SK-N-SH (cell line): ENCODE measurements around the gene PRSS16. TPM values are rescaled to one million over a fixed set of nuclear protein-coding genes. Genes with fewer than 3 reads are reported as not detected.

Experiments
- CTCF ChIA-PET: fragments of 300-600, 350-600 bp; formaldehyde crosslinking; extraction: SDS; loops from one replicate; lab custom pipeline; 2021; lab: Yijun Ruan, JAX
- POLR2A ChIA-PET: fragments of 350-600 bp; sonication (Branson Sonifier 250); formaldehyde crosslinking; extraction: SDS; loops from one replicate; lab custom pipeline; 2020; ENCODE audit warnings: antibody characterized with exemption, inconsistent platforms; lab: Yijun Ruan, JAX
- DNase-seq: peaks from one replicate; pipeline ENCODE4 v3.0.0; 2012
- H2AFZ ChIP-seq: fragments of 200-600 bp; sonication (generic); 2 replicates; pipeline ENCODE4 v1.8.1; 2016; ENCODE audit warnings: antibody characterized with exemption, mild to moderate bottlenecking, low read depth
- H3F3A ChIP-seq: fragments of 200-600 bp; sonication (generic); replicated peaks from 2 replicates; pipeline ENCODE3; 2016; ENCODE audit warnings: antibody characterized with exemption, mild to moderate bottlenecking; ENCODE audit not compliant: insufficient read depth
- H3K27ac ChIP-seq, 2 experiments: fragments of 200-500 bp in 1 of 2; fragments of 200-600 bp in 1 of 2; sonication (Bioruptor generic) in 1 of 2; sonication (generic), shearing (Covaris generic) in 1 of 2; 2 replicates each; pipeline versions ENCODE4 v1.5.1 to v1.6.1; 2014 to 2016; ENCODE audit warnings: low read depth in 2 of 2, inconsistent platforms in 1 of 2, low read length in 1 of 2, mild to moderate bottlenecking in 1 of 2, mixed read lengths in 1 of 2
- H3K27me3 ChIP-seq: fragments of 200-600 bp; sonication (generic), shearing (Covaris generic); 2 replicates; pipeline ENCODE4 v1.6.1; 2016; ENCODE audit warnings: mixed run types; ENCODE audit not compliant: insufficient read depth
- H3K36me3 ChIP-seq, 2 experiments: fragments of 200-500 bp in 1 of 2; fragments of 200-600 bp in 1 of 2; sonication (Bioruptor generic) in 1 of 2; sonication (generic) in 1 of 2; replicated peaks in 1 of 2; 2 replicates each; pipeline versions ENCODE3 to v1.5.1; 2014 to 2016; ENCODE audit warnings: low read length in 1 of 2, mild to moderate bottlenecking in 1 of 2; ENCODE audit not compliant: insufficient read depth in 2 of 2, control insufficient read depth in 1 of 2
- H3K4me1 ChIP-seq, 2 experiments: fragments of 200-500 bp in 1 of 2; fragments of 200-600 bp in 1 of 2; sonication (Bioruptor generic) in 1 of 2; sonication (generic), shearing (Covaris generic) in 1 of 2; 2 replicates each; pipeline versions ENCODE4 v1.5.1 to v1.6.1; 2014 to 2016; ENCODE audit warnings: low read depth in 1 of 2, low read length in 1 of 2, mixed run types in 1 of 2; ENCODE audit not compliant: insufficient read depth in 2 of 2, control insufficient read depth in 1 of 2
- H3K4me2 ChIP-seq: fragments of 200-600 bp; sonication (generic), shearing (Covaris generic); 2 replicates; pipeline ENCODE4 v1.6.1; 2017; ENCODE audit warnings: mixed run types
- H3K4me3 ChIP-seq, 2 experiments: fragments of 200-500 bp in 1 of 2; fragments of 200-600 bp in 1 of 2; sonication (Bioruptor generic) in 1 of 2; sonication (generic), shearing (Covaris generic) in 1 of 2; 2 replicates each; pipeline versions ENCODE4 v1.5.1 to v1.8.1; 2014 to 2016; ENCODE audit warnings: low read depth in 2 of 2, inconsistent platforms in 1 of 2, low read length in 1 of 2, mild to moderate bottlenecking in 1 of 2, mixed read lengths in 1 of 2, moderate library complexity in 1 of 2
- H3K79me2 ChIP-seq: fragments of 200-600 bp; sonication (generic); 2 replicates; pipeline ENCODE4 v1.8.1; 2017; ENCODE audit warnings: mild to moderate bottlenecking; ENCODE audit not compliant: insufficient read depth
- H3K9ac ChIP-seq: fragments of 200-600 bp; sonication (generic); 2 replicates; pipeline ENCODE4 v1.6.1; 2017; ENCODE audit warnings: mixed run types
- H3K9me2 ChIP-seq: fragments of 200-600 bp; sonication (generic); 2 replicates; pipeline ENCODE4 v1.6.1; 2017; ENCODE audit warnings: mixed run types
- H3K9me3 ChIP-seq: fragments of 200-600 bp; sonication (generic); 2 replicates; pipeline ENCODE4 v1.6.1; 2017; ENCODE audit warnings: mixed run types, mild to moderate bottlenecking, moderate library complexity
- H4K20me1 ChIP-seq: fragments of 200-600 bp; sonication (generic); 2 replicates; pipeline ENCODE4 v1.6.1; 2017; ENCODE audit warnings: mild to moderate bottlenecking, mixed run types; ENCODE audit not compliant: insufficient read depth
- CHD2 ChIP-seq: fragments of 150-350 bp; IDR thresholded peaks from 2 replicates; pipeline ENCODE4 v1.6.1; 2018; ENCODE audit warnings: low read length; ENCODE audit not compliant: partially characterized antibody
- EP300 ChIP-seq, 2 experiments: IDR thresholded peaks; 2 replicates each; pipeline versions ENCODE4 v1.4.0 to v1.6.1; 2012; ENCODE audit warnings: borderline replicate concordance in 1 of 2, low read depth in 1 of 2, low read length in 1 of 2
- EZH2phosphoT487 ChIP-seq: fragments of 200-600 bp; sonication (generic); IDR thresholded peaks from 2 replicates; pipeline ENCODE4 v1.6.1; 2017; ENCODE audit warnings: low read depth, mixed run types, mild to moderate bottlenecking, antibody characterized with exemption, moderate library complexity, borderline replicate concordance
- GABPA ChIP-seq: IDR thresholded peaks from 2 replicates; pipeline ENCODE4 v1.4.0; 2012; ENCODE audit warnings: low read depth, mild to moderate bottlenecking
- GATA2 ChIP-seq: sonication (generic); formaldehyde crosslinking; IDR thresholded peaks from 2 replicates; pipeline ENCODE4 v1.5.0; 2020; ENCODE audit warnings: mild to moderate bottlenecking, missing genetic modification reagents
- MXI1 ChIP-seq: IDR thresholded peaks from 2 replicates; pipeline ENCODE4 v1.6.1; 2012; ENCODE audit warnings: mild to moderate bottlenecking, low read depth, low read length, improper control_type of control experiment
- NRF1 ChIP-seq: IDR thresholded peaks from 2 replicates; pipeline ENCODE4 v1.6.1; 2012; ENCODE audit warnings: low read depth, mild to moderate bottlenecking, low read length
- POLR2AphosphoS5 ChIP-seq: IDR thresholded peaks from 2 replicates; pipeline ENCODE4 v1.6.1; 2012; ENCODE audit warnings: low read depth, low read length
- RAD21 ChIP-seq: IDR thresholded peaks from 2 replicates; pipeline ENCODE4 v1.6.1; 2012; ENCODE audit warnings: mild to moderate bottlenecking, low read length
- RCOR1 ChIP-seq: fragments of 150-350 bp; IDR thresholded peaks from 2 replicates; pipeline ENCODE4 v1.6.1; 2017; ENCODE audit warnings: antibody characterized with exemption, low read length
- RFX5 ChIP-seq: IDR thresholded peaks from 2 replicates; pipeline ENCODE4 v1.6.1; 2012; ENCODE audit warnings: mild to moderate bottlenecking, improper control_type of control experiment, low read length
- RXRA ChIP-seq: IDR thresholded peaks from 2 replicates; pipeline ENCODE4 v1.4.0; 2012; ENCODE audit warnings: low read depth, mild to moderate bottlenecking, borderline replicate concordance
- SIN3A ChIP-seq: IDR thresholded peaks from 2 replicates; pipeline ENCODE4 v1.6.1; 2012; ENCODE audit warnings: low read depth, mild to moderate bottlenecking, low read length, moderate library complexity, borderline replicate concordance
- SMC3 ChIP-seq: IDR thresholded peaks from 2 replicates; pipeline ENCODE4 v1.6.1; 2012; ENCODE audit warnings: low read depth, low read length, improper control_type of control experiment
- TAF1 ChIP-seq: IDR thresholded peaks from 2 replicates; pipeline ENCODE4 v1.6.1; 2012; ENCODE audit warnings: low read depth, mild to moderate bottlenecking, low read length, moderate library complexity, borderline replicate concordance
- WGBS: methylation state at CpG from one replicate; pipeline ENCODE4 v1.1.6; 2017; ENCODE audit warnings: low lambda C conversion rate; 5-methylcytosine and 5-hydroxymethylcytosine counted together
- polyA plus RNA-seq, 3 experiments: library from polyadenylated mRNA; depleted of rRNA; stranded (reverse); fragments of >200 nt; gene quantifications; 2 replicates each; pipeline ENCODE4 v1.2.3, GENCODE V29; 2012
- TF ChIP-seq, protein P1 (sequence below): fragments of 150-350 bp; IDR thresholded peaks from 2 replicates; pipeline ENCODE4 v1.6.1; 2017; ENCODE audit warnings: antibody characterized with exemption, low read length, low read depth, borderline replicate concordance
- TF ChIP-seq, protein P2 (sequence below): IDR thresholded peaks from 2 replicates; pipeline ENCODE4 v1.4.0; 2012; ENCODE audit warnings: low read depth
- TF ChIP-seq, protein P3 (sequence below): IDR thresholded peaks from 2 replicates; pipeline ENCODE4 v1.6.1; 2012; ENCODE audit warnings: mild to moderate bottlenecking, low read depth, low read length, moderate library complexity
- TF ChIP-seq, protein P4 (sequence below): fragments of 150-350 bp; IDR thresholded peaks from 2 replicates; pipeline ENCODE4 v1.6.1; 2016; ENCODE audit warnings: mild to moderate bottlenecking, low read depth, low read length
- TF ChIP-seq, protein P5 (sequence below): IDR thresholded peaks from 2 replicates; pipeline ENCODE4 v1.4.0; 2012; ENCODE audit warnings: low read depth, borderline replicate concordance

The PRSS16 gene
- polyA plus RNA-seq, 1 of the 3 experiments (the other 2 are of a cell fraction): 0.07 TPM

DNA sequence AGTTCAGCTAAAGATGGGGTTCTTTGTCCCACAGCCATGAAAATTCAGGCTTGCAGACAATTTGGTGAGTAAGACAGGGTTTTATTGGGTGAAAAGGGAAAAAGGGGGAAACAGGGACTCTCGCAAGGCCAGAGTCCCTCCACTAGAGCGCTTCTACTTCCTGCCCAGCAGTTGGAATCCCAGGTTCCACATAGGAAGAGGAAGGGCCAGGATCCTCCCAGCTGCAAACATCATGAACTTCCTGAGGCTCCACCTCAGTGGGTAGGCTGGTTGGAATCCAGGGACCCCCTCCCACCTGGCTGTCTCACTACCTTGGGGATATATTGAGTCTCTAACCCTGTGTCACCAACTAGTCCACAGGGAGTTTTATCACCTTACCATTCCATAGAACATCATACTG, 39.5 kb upstream of the PRSS16 start:
- Histone ChIP-seq H4K20me1 (no peaks in the 10 kb centered on the region), H3F3A (no peaks in the 10 kb centered on the region), H3K27ac (no peak overlapping the region), H2AFZ (no peak overlapping the region), H3K9me2 (no peaks in the 10 kb centered on the region), H3K4me1 (no peaks in the 10 kb centered on the region), H3K4me3 (no peak overlapping the region), H3K4me2 (no peak overlapping the region), H3K27me3 (peaks cover 38% of the 10 kb centered on the region; the same call in 1 of the 2 replicates), H3K79me2 (no peaks in the 10 kb centered on the region), H3K36me3 (no peaks in the 10 kb centered on the region), H3K9me3 (no peaks in the 10 kb centered on the region), H3K9ac (no peak overlapping the region)
- 49% methylated on average over 2 of the region's 2 CpGs for WGBS
- POLR2A ChIA-PET: no interaction called here
- no peak for TF ChIP-seq RFX5
- TF ChIP-seq TAF1: no peak
- no peak for TF ChIP-seq GATA2 (CRISPR knock-in tag)
- no peak for DNase-seq
- CTCF ChIA-PET: no interaction called here

DNA sequence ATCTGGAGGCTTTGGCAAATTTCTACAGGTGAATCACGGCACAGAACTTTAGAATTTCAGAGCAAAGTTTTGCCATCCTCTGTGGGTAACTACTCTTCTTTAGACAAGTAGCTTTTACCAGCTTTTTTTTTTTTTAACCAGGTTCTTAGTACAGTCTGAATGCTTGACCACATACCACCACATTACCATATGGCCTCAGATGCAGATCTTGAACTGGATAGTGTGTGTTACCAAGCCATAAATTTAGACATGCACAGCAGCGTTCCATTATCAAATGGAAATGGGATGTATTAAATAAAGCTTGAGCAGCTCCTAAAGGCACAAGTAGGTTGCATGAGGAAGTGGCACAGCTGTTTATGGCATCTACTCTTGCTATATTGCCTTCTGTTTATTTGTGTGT, 38.3 kb upstream of the PRSS16 start:
- ChIA-PET POLR2A (no interaction called here), CTCF (no interaction called here)
- Histone ChIP-seq H3K9me3 (no peaks in the 10 kb centered on the region), H3K4me1 (no peaks in the 10 kb centered on the region), H4K20me1 (no peaks in the 10 kb centered on the region), H3K4me3 (no peak overlapping the region), H2AFZ (no peak overlapping the region), H3K36me3 (no peaks in the 10 kb centered on the region), H3K9ac (no peak overlapping the region), H3F3A (no peaks in the 10 kb centered on the region), H3K27me3 (peaks cover 30% of the 10 kb centered on the region; the same call in 1 of the 2 replicates), H3K9me2 (no peaks in the 10 kb centered on the region), H3K79me2 (no peaks in the 10 kb centered on the region), H3K4me2 (no peak overlapping the region), H3K27ac (no peak overlapping the region)
- no peak for DNase-seq
- WGBS: 26% methylated on average over 2 of the region's 2 CpGs
- TF ChIP-seq GABPA: no peak
- no peak for TF ChIP-seq SIN3A
- TF ChIP-seq TAF1: no peak
- no peak for TF ChIP-seq GATA2 (CRISPR knock-in tag)
- TF ChIP-seq, protein P1, sequence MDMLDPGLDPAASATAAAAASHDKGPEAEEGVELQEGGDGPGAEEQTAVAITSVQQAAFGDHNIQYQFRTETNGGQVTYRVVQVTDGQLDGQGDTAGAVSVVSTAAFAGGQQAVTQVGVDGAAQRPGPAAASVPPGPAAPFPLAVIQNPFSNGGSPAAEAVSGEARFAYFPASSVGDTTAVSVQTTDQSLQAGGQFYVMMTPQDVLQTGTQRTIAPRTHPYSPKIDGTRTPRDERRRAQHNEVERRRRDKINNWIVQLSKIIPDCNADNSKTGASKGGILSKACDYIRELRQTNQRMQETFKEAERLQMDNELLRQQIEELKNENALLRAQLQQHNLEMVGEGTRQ: no peak
- no peak for TF ChIP-seq RAD21
- TF ChIP-seq, protein P2, sequence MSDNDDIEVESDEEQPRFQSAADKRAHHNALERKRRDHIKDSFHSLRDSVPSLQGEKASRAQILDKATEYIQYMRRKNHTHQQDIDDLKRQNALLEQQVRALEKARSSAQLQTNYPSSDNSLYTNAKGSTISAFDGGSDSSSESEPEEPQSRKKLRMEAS: no peak
- TF ChIP-seq SMC3: no peak
- TF ChIP-seq MXI1: no peak
- TF ChIP-seq, protein P3, sequence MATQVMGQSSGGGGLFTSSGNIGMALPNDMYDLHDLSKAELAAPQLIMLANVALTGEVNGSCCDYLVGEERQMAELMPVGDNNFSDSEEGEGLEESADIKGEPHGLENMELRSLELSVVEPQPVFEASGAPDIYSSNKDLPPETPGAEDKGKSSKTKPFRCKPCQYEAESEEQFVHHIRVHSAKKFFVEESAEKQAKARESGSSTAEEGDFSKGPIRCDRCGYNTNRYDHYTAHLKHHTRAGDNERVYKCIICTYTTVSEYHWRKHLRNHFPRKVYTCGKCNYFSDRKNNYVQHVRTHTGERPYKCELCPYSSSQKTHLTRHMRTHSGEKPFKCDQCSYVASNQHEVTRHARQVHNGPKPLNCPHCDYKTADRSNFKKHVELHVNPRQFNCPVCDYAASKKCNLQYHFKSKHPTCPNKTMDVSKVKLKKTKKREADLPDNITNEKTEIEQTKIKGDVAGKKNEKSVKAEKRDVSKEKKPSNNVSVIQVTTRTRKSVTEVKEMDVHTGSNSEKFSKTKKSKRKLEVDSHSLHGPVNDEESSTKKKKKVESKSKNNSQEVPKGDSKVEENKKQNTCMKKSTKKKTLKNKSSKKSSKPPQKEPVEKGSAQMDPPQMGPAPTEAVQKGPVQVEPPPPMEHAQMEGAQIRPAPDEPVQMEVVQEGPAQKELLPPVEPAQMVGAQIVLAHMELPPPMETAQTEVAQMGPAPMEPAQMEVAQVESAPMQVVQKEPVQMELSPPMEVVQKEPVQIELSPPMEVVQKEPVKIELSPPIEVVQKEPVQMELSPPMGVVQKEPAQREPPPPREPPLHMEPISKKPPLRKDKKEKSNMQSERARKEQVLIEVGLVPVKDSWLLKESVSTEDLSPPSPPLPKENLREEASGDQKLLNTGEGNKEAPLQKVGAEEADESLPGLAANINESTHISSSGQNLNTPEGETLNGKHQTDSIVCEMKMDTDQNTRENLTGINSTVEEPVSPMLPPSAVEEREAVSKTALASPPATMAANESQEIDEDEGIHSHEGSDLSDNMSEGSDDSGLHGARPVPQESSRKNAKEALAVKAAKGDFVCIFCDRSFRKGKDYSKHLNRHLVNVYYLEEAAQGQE: no peak
- no peak for TF ChIP-seq EP300 (IDR thresholded peaks at IDR 0.05; ENCODE audit: borderline replicate concordance in 1 of 2, low read depth in 1 of 2, low read length in 1 of 2)
- TF ChIP-seq POLR2AphosphoS5: no peak
- TF ChIP-seq, protein P4, sequence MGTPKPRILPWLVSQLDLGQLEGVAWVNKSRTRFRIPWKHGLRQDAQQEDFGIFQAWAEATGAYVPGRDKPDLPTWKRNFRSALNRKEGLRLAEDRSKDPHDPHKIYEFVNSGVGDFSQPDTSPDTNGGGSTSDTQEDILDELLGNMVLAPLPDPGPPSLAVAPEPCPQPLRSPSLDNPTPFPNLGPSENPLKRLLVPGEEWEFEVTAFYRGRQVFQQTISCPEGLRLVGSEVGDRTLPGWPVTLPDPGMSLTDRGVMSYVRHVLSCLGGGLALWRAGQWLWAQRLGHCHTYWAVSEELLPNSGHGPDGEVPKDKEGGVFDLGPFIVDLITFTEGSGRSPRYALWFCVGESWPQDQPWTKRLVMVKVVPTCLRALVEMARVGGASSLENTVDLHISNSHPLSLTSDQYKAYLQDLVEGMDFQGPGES: no peak
- TF ChIP-seq NRF1: no peak
- TF ChIP-seq RXRA: no peak
- no peak for TF ChIP-seq CHD2
- TF ChIP-seq, protein P5, sequence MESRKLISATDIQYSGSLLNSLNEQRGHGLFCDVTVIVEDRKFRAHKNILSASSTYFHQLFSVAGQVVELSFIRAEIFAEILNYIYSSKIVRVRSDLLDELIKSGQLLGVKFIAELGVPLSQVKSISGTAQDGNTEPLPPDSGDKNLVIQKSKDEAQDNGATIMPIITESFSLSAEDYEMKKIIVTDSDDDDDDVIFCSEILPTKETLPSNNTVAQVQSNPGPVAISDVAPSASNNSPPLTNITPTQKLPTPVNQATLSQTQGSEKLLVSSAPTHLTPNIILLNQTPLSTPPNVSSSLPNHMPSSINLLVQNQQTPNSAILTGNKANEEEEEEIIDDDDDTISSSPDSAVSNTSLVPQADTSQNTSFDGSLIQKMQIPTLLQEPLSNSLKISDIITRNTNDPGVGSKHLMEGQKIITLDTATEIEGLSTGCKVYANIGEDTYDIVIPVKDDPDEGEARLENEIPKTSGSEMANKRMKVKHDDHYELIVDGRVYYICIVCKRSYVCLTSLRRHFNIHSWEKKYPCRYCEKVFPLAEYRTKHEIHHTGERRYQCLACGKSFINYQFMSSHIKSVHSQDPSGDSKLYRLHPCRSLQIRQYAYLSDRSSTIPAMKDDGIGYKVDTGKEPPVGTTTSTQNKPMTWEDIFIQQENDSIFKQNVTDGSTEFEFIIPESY: no peak
- no peak for TF ChIP-seq RCOR1
- no peak for TF ChIP-seq EZH2phosphoT487
